Lower leg skin (tissue), 3 donors: ENCODE measurements around the gene SOAT2.

ENCODE experiments used
- POLR2A ChIP-seq, 2 donors: fragments of 450-650 bp; IDR thresholded peaks; one replicate each; pipeline ENCODE4 v1.6.1; 2016 to 2017; ENCODE audit warnings: antibody characterized with exemption in 2 of 2, mild to moderate bottlenecking in 1 of 2, moderate library complexity in 1 of 2
- TF ChIP-seq, protein P1 (sequence below), 3 donors: fragments of 450-650 bp; IDR thresholded peaks; one replicate each; pipeline ENCODE4 v1.5.1; 2016; ENCODE audit warnings: antibody characterized with exemption in 3 of 3, mild to moderate bottlenecking in 3 of 3, moderate library complexity in 2 of 3

DNA sequence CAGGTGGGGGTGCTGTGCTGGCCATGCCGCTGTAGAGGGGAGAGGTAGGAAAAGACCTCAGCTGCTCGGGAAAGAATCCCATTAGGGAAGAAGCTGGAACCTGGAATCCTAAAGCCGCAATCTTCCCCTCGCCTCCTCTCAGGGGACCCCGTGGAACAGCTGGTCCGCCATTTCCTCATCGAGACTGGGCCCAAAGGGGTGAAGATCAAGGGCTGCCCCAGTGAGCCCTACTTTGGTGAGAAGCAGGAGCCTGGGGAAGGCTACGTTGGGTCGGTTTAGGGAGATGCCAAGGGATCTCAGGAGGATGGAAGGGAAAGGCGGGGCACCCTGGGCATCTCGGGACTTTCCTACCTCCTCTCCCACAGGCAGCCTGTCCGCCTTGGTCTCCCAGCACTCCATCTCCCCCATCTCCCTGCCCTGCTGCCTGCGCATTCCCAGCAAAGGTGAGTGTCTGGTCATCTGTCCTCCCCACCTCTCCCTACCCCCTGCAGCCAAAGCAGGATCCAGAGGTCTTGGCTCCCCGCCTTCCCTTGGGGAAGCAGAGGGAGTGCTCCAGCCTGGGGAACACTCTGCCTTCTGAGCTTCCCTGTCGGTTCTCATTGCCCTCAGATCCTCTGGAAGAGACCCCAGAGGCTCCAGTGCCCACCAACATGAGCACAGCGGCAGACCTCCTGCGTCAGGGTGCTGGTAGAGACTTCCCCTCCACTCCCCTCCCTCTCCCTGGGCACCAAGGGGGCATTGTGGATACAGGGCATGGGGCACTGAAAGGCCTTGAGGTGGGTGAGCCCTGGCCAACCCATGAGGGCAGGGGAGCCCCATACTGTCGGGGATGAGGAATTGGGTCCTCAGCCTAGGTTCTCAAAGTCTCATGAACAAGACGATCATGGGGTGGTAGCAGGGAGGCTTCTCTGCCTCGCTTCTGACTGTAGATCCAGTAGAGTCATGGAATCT, 41.0 kb upstream of the SOAT2 start:
- TF ChIP-seq, protein P1, sequence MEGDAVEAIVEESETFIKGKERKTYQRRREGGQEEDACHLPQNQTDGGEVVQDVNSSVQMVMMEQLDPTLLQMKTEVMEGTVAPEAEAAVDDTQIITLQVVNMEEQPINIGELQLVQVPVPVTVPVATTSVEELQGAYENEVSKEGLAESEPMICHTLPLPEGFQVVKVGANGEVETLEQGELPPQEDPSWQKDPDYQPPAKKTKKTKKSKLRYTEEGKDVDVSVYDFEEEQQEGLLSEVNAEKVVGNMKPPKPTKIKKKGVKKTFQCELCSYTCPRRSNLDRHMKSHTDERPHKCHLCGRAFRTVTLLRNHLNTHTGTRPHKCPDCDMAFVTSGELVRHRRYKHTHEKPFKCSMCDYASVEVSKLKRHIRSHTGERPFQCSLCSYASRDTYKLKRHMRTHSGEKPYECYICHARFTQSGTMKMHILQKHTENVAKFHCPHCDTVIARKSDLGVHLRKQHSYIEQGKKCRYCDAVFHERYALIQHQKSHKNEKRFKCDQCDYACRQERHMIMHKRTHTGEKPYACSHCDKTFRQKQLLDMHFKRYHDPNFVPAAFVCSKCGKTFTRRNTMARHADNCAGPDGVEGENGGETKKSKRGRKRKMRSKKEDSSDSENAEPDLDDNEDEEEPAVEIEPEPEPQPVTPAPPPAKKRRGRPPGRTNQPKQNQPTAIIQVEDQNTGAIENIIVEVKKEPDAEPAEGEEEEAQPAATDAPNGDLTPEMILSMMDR (IDR thresholded peaks at IDR 0.05), result no peak
- no peak for TF ChIP-seq POLR2A (IDR thresholded peaks at IDR 0.05)
